Activated T-helper 17 cell treated with anti-CD3 and anti-CD28 coated beads, Interleukin-2, amount 50 U/mL, for 72 hours (primary cell): ENCODE data around the gene FAM161A. TPM values are rescaled to one million over a fixed set of nuclear protein-coding genes. Genes with fewer than 3 reads are reported as not detected.

ENCODE experiments used
- ATAC-seq: fragments of 150-1000 bp; cut with Tn5 transposase; replicated peaks from 2 replicates; pipeline ENCODE4 v1.10.0; 2021; ENCODE audit warnings: mild to moderate bottlenecking, moderate library complexity
- H3K27ac Mint-ChIP-seq: one replicate; pipeline ENCODE4 v1.8.0; 2022; ENCODE audit warnings: mixed read lengths
- H3K27me3 Mint-ChIP-seq: one replicate; pipeline ENCODE4 v1.8.0; 2022; ENCODE audit warnings: mixed read lengths
- H3K36me3 Mint-ChIP-seq: one replicate; pipeline ENCODE4 v1.8.0; 2022; ENCODE audit warnings: low read depth, mild to moderate bottlenecking, mixed read lengths
- H3K4me1 Mint-ChIP-seq: one replicate; pipeline ENCODE4 v1.8.0; 2022; ENCODE audit warnings: mixed read lengths
- H3K4me3 Mint-ChIP-seq: one replicate; pipeline ENCODE4 v1.8.0; 2022; ENCODE audit warnings: mild to moderate bottlenecking, mixed read lengths
- H3K9me3 Mint-ChIP-seq: one replicate; pipeline ENCODE4 v1.8.0; 2022; ENCODE audit warnings: mixed read lengths
- total RNA-seq, 2 donors: library from RNA; stranded (reverse); gene quantifications; one replicate each; pipeline ENCODE4 v1.2.3, GENCODE V29; 2022

Gene FAM161A
- total RNA-seq, 2 donors from 2014 or later: 8.7 to 9.8 TPM

DNA sequence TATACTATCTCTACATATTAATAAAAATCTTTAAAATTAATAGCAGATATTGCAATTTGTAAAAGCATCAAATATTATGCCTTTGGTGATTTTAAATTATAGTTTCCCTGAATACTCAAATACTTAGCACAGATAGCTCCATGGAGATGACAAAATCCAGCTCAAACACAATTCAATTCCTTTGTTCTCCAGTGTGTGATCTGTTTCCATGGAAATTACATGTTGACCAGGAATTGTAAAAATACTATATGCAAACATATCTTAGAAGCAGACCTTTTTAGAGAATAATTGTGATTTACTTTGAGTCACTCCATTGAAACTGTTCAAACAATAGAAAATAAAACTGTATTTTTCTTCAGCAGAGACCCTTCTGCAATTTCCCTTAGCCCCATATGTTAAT, 68.3 kb downstream of the FAM161A start:
- peaks cover 27% of the 10 kb centered on the region for H3K27me3 Mint-ChIP-seq
- H3K4me3 Mint-ChIP-seq: no peak overlapping the region
- H3K4me1 Mint-ChIP-seq: no peaks in the 10 kb centered on the region
- no peak overlapping the region for H3K27ac Mint-ChIP-seq
- no peak for ATAC-seq
- H3K9me3 Mint-ChIP-seq: peaks cover 4% of the 10 kb centered on the region
- no peaks in the 10 kb centered on the region for H3K36me3 Mint-ChIP-seq

DNA sequence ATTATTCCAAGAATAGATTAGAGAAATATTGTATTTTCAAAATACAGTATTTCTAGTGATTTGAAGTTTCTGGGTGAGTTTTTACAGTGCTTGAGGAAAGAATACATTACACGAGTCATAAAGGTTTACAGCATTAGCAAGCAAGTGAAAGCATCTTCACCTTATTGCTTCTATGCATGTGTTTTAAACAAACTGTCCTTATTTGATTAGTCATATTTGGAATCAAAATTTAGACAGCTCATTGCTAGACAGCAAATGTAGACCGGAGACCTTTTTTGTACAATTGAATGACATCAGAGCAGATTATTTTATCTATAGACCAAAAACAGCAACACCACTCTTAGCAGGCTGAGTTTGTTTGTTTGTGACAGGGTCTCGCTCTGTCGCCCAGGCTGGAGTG, 69.2 kb downstream of the FAM161A start:
- Mint-ChIP-seq H3K27me3 (peaks cover 28% of the 10 kb centered on the region), H3K4me3 (no peak overlapping the region), H3K36me3 (no peaks in the 10 kb centered on the region), H3K4me1 (no peaks in the 10 kb centered on the region), H3K27ac (no peak overlapping the region), H3K9me3 (peaks cover 6% of the 10 kb centered on the region)
- ATAC-seq: no peak

- H3K4me3 Mint-ChIP-seq: no peak overlapping the region
- H3K27me3 Mint-ChIP-seq: peaks cover 20% of the 10 kb centered on the region
- no peak overlapping the region for H3K27ac Mint-ChIP-seq
- H3K36me3 Mint-ChIP-seq: no peaks in the 10 kb centered on the region
- H3K4me1 Mint-ChIP-seq: no peaks in the 10 kb centered on the region
- ATAC-seq: no peak
- peaks cover 6% of the 10 kb centered on the region for H3K9me3 Mint-ChIP-seq
These were observed 77.8 kb downstream of the FAM161A start for GRCh38 chr2:61775956-61776570.

Other genes starting within 250 kb of the FAM161A start
- gene CCT4, start 34.6 kb upstream of the FAM161A start, total RNA-seq: 100 to 1,000 TPM; 207 to 369 TPM
- gene COMMD1, start 51.6 kb upstream of the FAM161A start, total RNA-seq: 10 to 100 TPM; 17.7 to 27.0 TPM